IMR-90 (cell line): Measurements from ENCODE around the gene ADGRV1.

Source experiments
- CEBPB ChIP-seq: IDR thresholded peaks from 2 replicates; pipeline ENCODE4 v1.6.1; 2012; ENCODE audit warnings: low read depth, low read length, improper control_type of control experiment
- CHD1 ChIP-seq: IDR thresholded peaks from 2 replicates; pipeline ENCODE4 v1.6.1; 2012; ENCODE audit warnings: low read depth, low read length, improper control_type of control experiment
- FOS ChIP-seq: fragments of 150-350 bp; IDR thresholded peaks from 2 replicates; pipeline ENCODE4 v1.6.1; 2016; ENCODE audit warnings: low read depth, low read length
- MAZ ChIP-seq: IDR thresholded peaks from 2 replicates; pipeline ENCODE4 v1.6.1; 2012; ENCODE audit warnings: low read depth, mild to moderate bottlenecking, low read length, improper control_type of control experiment, moderate library complexity, borderline replicate concordance
- MXI1 ChIP-seq: IDR thresholded peaks from 2 replicates; pipeline ENCODE4 v1.6.1; 2012; ENCODE audit warnings: low read depth, mild to moderate bottlenecking, low read length, moderate library complexity, borderline replicate concordance
- NFE2L2 ChIP-seq: fragments of 150-350 bp; IDR thresholded peaks from 2 replicates; pipeline ENCODE4 v1.6.1; 2016; ENCODE audit warnings: low read depth, mild to moderate bottlenecking, low read length
- POLR2A ChIP-seq: IDR thresholded peaks from 2 replicates; pipeline ENCODE4 v1.6.1; 2012; ENCODE audit warnings: mild to moderate bottlenecking, low read depth, low read length
- RAD21 ChIP-seq: IDR thresholded peaks from 2 replicates; pipeline ENCODE4 v1.6.1; 2012; ENCODE audit warnings: low read length, improper control_type of control experiment
- RCOR1 ChIP-seq: IDR thresholded peaks from 2 replicates; pipeline ENCODE4 v1.6.1; 2012; ENCODE audit warnings: mild to moderate bottlenecking, low read length, improper control_type of control experiment; ENCODE audit not compliant: insufficient replicate concordance
- SMC3 ChIP-seq: fragments of 150-350 bp; IDR thresholded peaks from 2 replicates; pipeline ENCODE4 v1.6.1; 2016; ENCODE audit warnings: low read depth, mild to moderate bottlenecking, antibody characterized with exemption, low read length, moderate library complexity
- TF ChIP-seq, protein P1 (sequence below): fragments of 150-350 bp; IDR thresholded peaks from 2 replicates; pipeline ENCODE4 v1.6.1; 2017; ENCODE audit warnings: mild to moderate bottlenecking, antibody characterized with exemption, low read length, low read depth
- TF ChIP-seq, protein P2 (sequence below): conservative IDR thresholded peaks from 2 replicates; pipeline ENCODE4 v1.5.1; 2012; ENCODE audit warnings: mild to moderate bottlenecking, low read depth, low read length, improper control_type of control experiment

DNA sequence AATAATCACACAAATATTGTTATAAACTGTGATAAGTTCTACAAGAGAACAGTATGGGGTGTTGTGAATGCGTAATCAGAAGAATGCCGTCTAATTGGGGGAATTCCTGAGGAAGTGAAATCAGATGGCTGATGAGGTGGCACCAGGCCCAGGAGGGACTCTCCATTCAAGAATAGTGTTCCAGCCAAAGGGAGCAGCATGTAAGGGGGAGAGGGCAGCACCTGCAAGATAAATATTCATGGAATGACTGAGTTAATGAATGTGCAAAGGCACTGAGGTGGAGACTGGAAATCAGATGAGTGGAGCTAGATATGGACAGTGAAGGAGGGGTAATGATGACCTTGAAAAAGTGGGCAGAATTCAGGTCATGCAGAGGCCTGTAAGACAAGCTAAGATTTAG is 574.0 kb downstream of the ADGRV1 start:
- TF ChIP-seq, protein P1, sequence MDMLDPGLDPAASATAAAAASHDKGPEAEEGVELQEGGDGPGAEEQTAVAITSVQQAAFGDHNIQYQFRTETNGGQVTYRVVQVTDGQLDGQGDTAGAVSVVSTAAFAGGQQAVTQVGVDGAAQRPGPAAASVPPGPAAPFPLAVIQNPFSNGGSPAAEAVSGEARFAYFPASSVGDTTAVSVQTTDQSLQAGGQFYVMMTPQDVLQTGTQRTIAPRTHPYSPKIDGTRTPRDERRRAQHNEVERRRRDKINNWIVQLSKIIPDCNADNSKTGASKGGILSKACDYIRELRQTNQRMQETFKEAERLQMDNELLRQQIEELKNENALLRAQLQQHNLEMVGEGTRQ = no peak
- TF ChIP-seq RCOR1 (no peak), SMC3 (no peak), CEBPB (no peak), POLR2A (no peak), NFE2L2 (no peak), MAZ (no peak), RAD21 (no peak), CHD1 (no peak), MXI1 (no peak), FOS (no peak)
- TF ChIP-seq, protein P2, sequence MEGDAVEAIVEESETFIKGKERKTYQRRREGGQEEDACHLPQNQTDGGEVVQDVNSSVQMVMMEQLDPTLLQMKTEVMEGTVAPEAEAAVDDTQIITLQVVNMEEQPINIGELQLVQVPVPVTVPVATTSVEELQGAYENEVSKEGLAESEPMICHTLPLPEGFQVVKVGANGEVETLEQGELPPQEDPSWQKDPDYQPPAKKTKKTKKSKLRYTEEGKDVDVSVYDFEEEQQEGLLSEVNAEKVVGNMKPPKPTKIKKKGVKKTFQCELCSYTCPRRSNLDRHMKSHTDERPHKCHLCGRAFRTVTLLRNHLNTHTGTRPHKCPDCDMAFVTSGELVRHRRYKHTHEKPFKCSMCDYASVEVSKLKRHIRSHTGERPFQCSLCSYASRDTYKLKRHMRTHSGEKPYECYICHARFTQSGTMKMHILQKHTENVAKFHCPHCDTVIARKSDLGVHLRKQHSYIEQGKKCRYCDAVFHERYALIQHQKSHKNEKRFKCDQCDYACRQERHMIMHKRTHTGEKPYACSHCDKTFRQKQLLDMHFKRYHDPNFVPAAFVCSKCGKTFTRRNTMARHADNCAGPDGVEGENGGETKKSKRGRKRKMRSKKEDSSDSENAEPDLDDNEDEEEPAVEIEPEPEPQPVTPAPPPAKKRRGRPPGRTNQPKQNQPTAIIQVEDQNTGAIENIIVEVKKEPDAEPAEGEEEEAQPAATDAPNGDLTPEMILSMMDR = no peak
